Stimulated activated CD4-positive, alpha-beta T cell treated with anti-CD3 and anti-CD28 coated beads, Interleukin-4, amount 100 ng/mL, for 4 hours (primary cell): ENCODE measurements around the gene DOK6.

Source experiments
- DNase-seq, 2 experiments: peaks; one replicate each; pipeline ENCODE4 v3.0.0-alpha.2; 2020

Gene DOK6

DNA sequence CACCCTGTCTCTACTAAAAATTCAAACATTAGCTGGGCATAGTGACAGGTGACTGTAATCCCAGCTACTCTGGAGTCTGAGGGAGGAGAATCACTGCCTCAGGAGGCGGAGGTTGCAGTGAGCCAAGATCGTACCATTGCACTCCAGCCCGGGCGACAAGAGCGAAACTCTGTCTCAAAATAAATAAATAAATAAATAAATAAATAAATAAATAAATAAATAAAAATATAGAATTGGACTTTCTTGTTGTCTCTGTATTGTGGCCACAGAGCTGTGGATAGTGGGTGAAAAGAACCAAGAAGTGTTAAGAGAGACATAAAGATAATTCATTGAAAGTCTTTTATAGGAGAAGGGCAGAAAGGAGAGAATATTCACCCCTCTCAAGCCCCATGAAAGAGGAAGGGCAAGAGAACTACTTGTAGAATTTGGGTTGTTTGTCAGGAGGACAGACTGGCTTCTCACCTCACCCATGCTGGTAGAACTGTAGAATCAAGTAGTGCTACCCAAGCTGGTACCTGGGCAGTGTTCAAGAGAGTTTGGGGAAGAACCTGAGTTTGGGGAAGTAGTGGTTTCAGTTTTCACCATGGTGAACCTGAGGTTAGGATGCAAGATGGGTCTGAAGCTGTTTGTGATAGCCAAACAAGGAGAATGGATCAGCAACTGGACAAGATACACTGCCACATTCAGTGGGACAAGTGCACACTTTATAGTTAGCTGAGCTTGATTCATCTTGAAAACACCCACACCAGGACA is 290.5 kb downstream of the DOK6 start:
- DNase-seq = no peak

DNA sequence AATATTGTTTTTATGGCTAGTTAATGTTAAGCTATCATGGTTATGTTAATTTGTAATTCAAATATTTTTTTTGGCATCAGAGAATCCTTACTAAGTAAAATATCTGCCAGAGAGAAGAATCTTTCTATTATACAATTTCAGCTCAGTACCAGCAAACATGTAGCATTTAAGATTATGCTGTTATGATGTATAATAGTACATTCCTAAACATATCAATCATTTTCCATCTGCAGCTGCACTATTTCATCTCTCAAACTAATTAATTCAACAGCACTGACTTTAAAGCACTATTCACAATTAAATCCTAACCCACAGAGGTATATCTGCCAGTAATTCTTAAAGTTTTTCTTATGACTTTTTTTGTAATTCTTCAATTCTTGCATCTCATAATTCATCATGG is 296.4 kb downstream of the DOK6 start:
- DNase-seq = no peak

DNA sequence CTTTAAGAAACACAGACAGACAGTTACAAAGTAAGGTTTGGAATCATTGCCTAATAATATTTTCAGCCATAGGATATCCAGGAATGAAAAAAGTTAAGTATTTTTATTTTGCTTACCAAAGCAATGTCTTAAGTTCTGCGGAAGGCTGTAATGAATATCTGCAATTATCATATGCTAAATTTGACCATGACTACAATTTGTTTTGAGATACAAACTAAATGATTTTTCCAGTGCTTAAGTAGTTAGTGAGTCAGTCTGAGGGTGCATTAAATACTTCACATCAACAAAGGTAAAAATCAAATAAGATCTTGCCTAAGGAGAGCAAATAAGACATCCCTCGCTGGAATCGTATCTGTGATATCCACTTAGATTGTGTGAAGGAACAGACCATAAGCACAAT is 297.0 kb downstream of the DOK6 start:
- no peak for DNase-seq

DNA sequence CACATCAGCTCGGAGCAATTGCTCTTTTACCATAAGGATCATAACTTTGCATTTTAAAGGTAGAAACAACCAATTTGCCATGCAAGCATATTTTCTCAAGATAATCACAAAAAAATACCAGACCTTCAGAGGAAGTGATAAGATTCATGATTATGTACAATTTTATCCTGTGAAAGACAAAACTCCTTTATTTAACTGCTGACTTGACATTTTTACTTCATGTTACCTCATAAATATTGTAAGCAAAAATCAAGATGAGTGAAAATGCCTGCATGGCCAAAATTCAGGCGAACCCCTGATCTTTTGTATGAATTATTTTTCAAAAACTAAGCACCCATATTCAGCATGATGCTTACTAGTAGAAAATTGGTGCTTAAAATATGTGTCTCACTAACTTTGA is 300.6 kb downstream of the DOK6 start:
- DNase-seq = no peak

DNA sequence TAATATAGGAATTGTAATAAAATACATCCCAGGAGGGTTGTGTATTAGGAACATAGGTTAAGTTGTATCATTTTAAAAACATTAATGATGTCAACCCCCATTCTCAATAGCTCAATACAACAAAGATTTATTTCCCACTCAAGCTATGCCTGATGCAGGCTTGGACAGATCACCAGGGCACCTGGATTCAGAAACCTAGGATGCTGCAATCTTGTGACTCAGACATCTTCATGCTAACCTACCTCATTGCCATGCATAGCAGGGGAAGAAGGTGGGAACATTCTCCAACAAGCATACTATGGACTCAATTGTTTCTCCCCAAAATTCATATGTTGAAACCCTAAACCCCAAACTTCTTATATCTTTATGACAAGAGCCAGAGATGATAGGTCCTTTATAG is 302.8 kb downstream of the DOK6 start:
- no peak for DNase-seq

DNA sequence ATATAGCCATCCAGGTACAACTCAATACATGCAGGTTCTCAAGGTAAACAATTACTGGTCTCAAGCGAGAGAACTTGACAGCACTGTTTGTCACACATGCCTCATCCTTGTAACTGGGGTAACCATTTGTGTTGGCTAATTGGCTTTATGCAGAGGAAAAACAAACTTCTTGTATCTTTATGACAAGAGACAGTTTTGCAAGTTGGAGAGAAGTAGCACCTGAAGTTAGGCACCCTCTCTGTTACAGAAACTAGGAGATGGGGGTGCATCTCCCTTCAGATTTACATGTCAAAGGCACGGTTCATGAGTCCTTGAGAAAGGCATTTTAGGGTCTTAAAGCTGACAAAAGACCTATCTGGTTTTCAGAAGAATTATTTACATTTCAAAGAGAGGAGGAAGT is 305.3 kb downstream of the DOK6 start:
- no peak for DNase-seq

DNA sequence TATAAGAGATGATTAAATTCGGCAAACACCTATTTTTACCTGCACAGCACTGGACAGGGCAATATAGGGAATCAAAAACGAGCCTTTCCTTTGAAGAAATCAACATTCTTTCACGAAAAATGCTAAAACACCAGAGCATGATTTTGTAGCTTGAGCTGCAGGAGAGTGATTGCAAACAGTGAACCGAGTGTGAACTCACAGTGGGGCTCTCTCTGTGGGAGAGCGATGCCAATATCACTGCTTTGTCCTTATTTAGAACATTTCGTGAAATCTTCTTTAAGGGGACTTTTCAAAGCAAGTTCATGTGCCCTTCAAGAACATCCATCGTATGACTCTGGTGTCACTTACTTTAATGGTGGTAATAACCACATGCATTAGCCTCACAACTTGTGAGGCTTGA is 308.2 kb downstream of the DOK6 start:
- DNase-seq = no peak

DNA sequence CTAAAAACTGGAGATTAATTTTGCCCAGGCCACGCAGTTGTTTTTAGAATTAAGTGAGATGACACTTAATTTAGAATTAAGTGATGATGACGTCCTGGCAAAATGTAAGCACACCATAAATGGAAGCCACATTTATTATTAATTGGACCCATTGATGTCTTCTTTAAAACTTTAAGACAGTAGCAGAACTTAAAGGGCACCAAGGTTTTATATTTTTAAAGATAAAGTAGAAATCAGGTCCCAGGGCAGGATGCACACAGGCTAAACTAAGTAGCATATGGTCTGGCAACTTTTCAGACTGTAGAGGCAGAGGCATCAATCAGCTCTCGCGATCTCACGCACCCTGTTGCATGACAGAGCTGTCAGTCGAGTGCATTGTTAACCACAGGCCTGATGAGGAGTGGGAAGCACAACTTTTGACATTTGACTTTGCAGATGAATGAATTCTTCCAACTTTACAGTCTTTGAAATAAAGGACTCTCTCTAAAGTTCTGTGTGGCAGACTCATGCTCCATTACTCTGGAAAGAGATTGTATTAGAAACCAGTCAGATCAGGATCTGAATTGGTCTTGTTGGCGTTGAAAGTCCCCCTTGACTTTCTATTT is 314.6 kb downstream of the DOK6 start:
- DNase-seq = no peak

DNA sequence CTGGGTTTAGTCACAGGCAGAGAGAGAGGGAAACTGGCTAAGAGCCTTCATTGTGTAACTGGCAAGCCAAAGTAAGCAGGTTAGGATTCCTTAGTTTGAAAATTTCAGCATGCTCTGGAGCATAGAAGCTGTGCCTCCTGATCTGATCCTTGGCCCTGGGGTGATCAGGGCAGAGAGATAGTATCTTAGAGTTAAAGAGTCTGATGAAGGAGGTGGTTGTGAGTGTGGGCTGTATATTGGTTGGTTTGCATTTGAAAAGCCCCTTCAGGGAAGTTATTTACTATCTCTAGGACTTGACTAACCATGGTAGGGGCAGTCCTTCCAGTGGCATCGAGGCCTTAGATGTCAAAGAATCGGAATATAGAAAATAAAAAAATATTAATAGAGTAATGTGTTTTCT is 316.9 kb downstream of the DOK6 start:
- DNase-seq = no peak

DNA sequence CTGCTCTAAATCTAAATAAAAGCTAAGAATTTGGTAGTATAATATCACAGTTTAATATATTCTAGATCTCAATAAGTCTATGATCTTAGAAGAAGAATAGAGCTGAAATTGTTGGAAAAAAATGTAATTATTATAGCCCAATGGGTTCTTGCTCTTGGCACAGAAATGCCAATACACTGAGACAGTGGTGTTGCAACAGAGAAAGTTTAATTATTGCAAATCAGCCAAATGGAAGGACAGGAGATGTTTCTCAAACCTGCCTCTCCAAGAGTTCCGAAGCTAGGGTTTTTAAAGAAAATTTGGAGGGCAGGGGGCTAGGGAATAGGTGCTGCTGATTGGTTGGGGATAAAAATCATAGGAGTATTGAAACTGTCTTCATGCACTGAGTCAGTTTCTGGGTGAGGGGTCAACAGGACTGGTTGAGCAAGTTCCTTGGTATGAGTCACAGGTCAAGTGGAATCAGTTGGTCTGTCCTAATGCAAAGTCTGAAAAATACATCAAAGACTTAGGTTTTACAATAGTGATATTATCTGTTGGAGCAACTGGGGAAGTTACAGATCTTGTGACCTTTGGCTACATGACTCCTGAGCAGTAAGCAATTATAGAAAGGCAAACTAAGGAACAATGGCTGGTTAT is 318.3 kb downstream of the DOK6 start:
- no peak for DNase-seq

DNA sequence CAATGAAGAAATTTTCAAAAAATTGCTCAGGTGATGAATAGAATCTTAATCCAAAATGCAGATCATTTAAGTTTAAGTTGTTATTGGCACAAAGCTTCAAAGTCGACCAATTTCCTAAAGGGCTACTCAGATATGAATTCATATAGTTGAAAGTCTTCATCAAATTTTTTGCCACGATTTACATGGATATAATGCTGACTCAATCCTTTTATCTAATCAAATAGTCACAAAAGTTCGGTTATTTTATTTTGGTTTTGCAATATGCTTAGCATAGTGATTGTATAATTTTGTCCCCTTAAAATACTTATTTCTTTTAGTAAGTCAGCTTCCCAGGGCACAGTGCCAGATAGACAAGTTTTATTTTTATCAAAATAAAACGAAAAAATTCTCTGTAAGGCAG is 319.7 kb downstream of the DOK6 start:
- DNase-seq = no peak

DNA sequence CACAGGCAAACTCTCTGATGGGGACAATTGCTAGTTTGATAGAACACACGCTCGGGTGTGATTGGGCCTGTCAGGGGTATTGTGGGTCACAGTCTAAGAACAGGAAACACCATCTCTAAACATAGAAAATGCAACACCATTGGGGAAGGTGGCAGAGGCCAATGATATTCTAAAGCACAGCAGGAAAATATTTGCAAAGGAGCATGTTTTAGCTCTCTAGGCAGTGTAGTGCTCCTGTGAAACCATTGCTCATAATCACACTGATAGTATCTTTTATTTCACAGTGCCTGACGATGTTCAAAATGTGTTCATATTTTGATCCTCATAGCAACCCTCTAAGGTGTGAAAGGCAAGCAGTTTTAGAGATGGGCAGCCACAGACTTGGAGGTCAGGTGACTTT is 322.7 kb downstream of the DOK6 start:
- no peak for DNase-seq

DNA sequence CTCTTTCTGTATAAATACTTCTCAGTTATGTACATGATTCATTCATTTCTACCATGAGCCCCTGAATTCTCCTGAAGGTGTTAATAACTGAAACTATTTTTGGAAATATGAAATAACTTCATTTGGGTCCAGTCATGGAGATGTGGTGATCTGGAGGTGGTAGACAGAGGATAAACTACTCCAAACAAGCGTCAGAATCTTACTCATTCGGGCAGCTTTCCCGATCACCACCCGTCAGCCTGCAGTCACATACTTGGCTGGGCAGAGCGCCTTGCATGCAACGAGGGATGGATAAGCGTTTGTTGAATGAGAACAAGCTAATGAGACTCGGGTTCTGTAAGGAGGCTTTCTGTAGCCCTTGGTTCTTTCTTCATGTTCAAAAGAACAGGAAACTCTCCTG is 324.3 kb downstream of the DOK6 start:
- no peak for DNase-seq

DNA sequence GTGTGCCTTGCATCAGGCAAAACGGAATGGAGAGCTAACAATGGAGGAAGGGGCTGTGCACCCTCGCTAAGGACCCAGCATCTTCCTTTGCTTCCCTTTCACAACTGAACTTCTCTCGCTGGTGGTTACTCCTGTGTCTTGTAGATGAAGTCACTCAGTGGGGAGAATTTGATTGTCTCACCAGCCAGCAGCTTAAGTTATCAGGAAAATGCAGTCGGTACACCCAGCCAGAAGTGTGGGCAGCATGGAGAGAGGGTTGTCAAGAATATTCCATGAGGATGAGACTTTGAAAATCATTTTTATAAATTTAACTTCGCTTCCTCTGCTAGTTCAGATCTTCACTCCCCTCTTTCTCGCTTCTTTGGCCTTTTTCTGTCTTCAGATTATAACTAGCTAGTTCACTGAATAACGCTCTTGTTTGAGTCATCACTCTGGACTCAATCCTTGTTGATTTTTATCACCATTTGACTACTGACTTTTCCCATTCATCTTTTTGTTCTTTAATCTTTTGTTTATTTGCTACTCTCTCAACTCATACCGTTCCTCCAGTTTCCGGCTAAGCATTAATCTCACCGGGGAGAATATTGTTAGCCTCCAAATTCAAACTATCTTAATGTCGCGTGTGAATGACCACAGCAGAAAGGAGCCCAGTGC is 325.3 kb downstream of the DOK6 start:
- DNase-seq = no peak

DNA sequence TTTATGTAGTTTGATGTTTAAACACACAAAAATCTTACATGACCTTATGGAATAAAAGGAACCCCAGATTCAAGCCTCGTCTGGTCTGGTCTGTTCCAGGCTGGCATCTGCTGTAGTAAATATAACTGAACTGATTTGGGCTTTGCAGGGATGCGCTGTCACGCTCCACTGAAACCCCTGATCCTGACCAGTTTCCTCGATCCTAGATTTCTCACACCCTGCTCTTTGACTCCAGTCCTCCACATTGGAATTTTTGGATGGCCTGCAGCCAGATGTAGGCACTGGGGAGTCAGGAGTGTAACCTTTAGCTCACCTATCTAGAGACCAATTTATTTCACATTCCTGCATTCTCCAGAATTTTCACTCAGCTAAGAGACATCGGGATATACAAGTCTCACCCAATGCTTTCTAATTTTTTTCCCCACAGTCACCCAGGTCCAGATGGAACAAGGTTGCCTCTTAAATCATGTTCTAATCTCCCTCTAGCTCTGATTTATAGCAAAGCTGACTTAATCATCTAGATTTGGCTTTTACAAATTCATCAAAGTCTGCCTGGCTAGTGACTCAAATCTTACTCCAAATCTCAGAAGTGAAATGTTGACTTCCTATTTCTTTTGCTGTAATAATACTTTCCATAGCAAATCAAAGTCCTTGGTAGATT is 327.4 kb downstream of the DOK6 start:
- DNase-seq = no peak

DNA sequence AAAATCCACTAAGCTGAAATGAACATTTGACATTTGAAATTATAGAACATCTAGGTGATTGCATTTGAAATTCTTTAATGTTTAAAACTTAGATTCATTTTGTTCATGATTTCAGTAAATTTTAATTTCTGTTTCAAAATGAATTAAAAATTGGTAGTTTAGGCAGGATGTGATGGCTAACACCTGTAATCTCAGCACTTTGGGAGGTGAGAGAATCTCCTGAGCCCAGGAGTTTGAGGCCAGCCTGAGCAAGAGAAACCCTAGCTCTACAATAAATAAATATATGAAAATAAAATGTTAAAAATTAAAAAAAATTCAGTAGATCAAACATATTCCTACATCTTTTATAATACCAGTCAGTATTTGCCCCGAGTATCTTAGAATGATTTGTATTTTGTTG is 330.0 kb downstream of the DOK6 start:
- no peak for DNase-seq

DNA sequence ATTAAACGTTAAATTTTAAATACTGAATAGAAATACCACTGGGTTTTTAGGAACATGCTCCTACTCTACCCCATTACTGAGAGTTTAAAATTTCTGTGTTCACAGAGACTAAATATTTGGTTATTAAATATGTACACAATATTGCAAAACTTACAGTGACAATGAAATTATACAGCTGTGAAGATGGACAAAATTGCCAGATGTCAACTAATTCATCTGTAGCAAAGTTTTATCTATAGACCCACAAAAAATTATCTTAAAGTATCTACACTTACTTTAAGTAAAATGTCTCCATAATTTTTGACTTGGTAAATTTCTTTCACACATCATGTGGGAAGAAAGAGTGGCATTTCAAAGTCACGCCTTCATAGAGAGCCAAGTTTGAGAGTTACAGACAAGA is 333.8 kb downstream of the DOK6 start:
- DNase-seq = no peak

DNA sequence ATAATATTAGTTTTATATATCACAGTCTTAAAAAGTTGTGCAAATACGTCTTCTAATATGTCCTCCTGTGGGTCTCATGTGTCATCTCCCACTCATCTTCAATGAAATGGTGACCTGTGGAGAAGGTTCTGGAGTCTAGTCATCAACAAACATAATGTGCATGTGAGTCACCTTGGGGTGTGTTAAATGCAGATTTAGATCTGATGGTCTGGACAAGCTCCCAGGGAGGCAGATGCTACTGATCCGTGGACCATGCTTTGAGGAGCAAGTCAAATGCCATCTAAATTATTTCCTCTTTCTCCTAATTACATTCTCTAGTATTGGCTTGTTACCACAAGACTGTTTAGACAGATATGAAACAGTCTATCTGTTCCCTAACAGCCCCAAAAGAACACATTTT is 336.0 kb downstream of the DOK6 start:
- DNase-seq = no peak

DNA sequence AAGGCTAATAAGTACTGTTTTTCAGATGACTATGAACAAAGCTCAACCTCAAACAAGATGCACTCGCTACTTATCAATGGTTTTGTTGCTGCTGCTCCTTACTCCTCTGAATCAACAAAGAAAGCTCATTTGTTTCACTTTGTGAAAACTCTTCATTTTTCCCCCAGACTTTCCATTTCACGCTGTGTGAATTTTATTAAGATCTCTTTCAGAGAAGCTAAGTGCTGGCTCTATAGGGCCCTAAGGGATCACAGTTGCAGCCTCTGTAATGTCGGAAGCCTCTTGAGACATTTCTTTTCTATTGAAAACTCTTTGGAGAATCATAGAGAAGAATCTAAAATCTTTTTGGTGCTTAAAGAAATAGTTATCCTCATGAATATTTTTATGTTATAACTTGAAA is 337.2 kb downstream of the DOK6 start:
- DNase-seq = no peak

DNA sequence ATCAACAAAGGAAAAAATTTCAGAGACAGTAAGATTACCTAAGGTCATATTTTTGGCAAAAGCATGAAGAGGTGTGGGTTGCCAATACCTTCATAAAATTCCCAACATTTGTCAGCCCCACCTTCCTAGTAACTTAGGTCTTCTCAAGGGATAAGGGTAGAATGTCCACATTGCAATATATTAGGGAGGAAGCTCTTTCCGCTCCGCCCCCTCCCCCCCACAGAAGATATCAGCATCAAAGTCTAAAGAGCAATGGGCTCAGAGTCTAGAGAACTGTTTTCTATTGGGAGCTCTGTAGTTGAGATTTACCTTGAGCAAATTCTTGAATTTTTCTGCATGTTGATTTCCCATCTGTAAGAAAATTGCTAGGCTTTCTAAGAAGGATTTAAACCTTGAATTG is 346.7 kb downstream of the DOK6 start:
- no peak for DNase-seq

DNA sequence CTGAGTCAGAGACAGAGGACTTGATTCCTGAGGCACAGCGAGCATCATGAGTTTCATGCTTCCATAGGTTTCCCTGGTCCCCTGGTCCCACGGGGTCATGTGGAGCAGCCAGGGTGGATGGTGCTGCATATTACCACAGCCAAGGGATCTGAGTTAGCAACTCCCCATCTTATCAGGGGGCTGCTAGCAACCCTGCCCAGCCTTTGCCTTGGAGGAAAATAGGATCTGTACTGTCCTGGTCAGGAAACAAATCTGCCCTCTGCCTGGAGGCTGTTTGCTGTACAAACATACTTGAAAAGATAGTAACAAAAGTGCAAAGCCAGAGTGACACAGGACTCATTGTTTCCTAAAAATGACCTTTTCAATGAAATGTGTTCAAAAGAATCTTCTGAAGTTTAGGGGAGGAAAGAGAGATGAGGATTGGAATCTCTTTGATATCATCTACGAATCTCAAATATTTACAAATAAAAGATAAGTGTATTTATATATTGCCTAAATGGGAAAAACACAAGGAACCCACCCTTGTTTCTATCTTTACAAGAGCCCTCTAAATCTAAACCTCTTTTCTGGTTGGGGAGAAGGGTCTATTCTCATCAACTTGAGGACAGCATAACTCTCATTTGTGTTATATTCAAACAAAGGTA is 352.2 kb downstream of the DOK6 start:
- DNase-seq = no peak

DNA sequence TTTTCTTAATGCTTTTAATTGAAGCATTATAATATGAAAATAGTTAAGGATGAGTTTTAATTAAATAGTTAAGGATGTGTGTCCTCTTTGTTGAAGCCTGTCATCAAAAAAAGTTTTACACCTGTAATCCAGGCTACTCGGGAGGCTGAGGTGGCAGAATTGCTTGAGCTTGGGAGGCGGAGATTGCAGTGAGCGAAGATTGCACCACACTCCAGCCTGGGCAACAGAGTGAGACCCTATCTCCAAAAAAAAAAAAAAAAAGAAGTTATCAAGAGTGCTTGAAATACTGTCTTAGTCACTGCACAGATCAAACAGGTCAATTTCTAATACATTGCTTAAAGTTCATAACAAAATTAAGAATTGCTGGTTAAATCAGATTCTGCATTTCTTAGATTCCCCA is 353.4 kb downstream of the DOK6 start:
- DNase-seq = no peak

DNA sequence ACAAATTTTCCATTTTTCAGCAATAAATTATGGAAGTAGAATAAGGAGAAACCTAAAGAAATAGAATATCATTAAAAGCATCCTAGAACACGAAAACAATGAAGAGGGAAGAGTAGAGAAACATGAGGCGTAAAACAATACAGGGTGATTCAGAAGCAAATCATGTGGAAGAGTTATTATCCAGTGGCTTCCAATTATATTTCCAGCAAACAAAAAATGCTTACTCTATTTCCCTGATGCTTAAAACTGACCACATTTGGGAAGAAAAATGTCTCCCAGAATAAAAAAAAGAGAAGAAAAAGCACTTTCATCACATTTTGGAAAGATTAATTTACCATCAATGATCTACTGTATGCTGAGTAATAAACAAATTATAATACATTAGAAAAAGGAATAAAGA is 354.4 kb downstream of the DOK6 start:
- DNase-seq = no peak
